NCI-H2196 treated with DMSO at 0.1 percent for 48 hours (cell line): ENCODE results near the gene LGR5.
"Not testable (repeated sequence)": the region's sequence is repeated elsewhere in the genome, so short reads cannot be mapped to it uniquely, and the experiment has no call there.

Experiments
- DNase-seq: peaks from one replicate; lab custom pipeline; 2025; ENCODE audit not compliant: unreplicated experiment; lab: John Stamatoyannopoulos, UW

Gene LGR5

DNA sequence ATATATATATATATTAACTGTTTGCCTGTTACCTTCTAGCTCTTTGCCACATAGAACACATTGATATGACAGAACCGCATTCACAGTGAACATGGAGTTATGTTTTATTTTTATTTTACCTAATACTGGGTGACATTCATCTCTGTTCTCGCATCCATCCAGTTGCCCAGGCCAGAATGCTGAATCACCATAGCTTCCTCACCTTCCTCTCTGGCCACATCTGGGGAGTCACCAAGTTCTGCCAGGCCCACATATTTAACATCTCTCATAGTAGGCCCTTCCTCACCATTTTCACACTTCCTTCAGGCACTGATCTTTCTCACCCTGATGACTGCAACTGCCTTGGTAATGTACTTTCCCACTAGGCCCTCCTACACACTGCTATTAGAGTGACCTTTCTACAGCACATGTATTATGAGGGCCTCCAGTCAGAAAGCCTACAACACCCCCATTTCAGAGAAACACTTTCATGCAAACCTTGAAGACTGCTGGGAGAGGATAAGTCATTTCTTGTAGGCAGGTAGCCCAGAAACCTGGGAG lies 106.8 kb downstream of the LGR5 start:
- no peak for DNase-seq

DNA sequence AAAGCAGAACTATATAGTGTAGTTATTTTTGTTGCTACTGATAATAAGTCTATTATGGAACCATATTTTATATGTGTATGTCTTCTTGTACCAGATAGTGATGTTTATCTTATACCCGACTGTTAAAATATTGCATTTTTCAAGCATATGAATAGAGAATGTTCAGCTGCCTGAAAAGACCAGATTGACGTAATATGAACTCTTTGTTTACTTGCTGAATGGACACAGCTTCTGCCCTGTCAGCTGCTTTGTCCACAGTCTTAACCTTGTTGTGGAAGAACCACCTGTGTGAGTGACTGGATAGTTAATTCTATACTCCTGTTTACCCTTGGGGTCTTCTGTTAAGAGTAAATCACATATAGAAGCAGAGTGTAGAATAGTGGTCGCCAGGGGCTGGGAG lies 109.3 kb downstream of the LGR5 start:
- no peak for DNase-seq

DNA sequence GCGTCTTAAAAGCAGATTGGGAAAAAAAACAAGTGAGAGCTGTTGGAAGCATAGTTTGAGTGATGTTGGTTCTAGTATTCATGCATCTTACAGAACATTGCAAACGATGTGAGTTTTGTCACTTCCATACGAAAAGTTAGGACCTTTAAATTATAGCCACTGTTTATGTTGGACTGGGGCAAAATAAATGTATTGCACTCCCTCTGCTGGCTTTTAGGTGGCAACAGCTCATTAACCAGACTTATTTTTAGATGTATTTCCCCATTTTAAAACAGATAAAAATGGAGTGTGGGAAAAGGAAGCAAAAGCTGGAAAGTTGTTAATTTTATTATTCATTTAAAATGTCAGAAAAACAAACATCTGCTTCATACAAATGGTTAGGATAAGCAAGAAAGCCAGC lies 111.9 kb downstream of the LGR5 start:
- DNase-seq: no peak

DNA sequence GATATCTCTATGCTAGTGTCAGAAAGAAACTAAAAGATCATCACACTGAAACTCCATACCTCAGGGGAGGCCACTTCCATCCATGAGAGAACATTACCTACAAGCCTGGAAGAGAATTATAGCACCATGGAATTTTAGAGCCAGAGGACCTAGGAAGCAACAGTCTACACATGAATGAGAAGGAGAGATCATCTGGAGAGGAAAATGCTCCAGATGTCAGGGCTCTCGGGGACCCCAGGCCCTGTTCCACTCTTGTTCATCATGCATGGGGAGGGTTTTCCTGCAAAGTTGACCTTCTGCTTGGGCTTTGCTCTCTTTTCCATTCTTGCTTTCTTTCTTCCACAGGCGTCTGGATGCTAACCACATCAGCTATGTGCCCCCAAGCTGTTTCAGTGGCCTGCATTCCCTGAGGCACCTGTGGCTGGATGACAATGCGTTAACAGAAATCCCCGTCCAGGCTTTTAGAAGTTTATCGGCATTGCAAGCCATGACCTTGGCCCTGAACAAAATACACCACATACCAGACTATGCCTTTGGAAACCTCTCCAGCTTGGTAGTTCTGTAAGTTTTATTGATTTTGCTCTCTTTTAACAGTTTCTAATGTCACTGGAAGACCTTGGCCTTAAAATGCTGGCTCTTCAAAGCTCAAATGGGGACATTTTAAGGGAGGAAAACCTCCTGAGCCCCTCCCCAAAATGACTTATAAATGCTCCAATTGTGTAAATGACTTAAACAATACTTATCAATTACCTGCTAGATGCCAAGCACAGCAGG lies 113.3 kb downstream of the LGR5 start:
- no peak for DNase-seq

DNA sequence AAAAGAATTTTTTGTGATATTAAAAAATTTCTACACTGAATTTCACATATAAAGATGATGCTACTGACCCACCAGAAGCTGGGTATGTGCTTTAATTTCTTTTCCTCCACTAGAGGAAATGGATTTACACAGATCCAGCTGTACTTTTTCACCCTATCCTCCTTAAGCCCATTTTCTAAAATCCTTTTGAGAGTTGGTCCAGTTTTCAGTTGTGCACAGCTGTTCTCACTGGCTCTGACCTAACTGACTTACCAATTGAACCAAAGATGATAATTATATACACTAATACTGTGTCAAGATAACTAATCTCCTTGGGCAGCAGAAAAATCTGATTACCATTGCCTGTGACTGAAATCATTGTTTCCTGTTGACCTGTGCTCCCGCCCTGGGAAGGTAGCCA lies 115.6 kb downstream of the LGR5 start:
- no peak for DNase-seq

DNA sequence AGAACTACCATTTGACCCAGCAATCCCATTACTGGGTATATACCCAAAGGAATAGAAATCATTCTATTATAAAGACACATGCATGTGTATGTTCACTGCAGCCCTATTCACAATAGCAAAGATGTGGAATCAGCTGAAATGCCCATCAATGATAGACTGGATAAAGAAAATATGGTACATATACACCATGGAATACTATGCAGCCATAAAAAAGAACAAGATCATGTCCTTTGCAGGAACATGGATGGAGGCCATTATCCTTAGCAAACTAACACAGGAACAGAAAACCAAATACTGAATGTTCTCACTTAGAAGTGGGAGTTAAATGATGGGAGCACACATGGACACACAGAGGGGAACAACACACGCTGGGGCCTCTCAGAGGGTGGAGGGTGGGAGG lies 116.2 kb downstream of the LGR5 start:
- DNase-seq: not testable (repeated sequence)

DNA sequence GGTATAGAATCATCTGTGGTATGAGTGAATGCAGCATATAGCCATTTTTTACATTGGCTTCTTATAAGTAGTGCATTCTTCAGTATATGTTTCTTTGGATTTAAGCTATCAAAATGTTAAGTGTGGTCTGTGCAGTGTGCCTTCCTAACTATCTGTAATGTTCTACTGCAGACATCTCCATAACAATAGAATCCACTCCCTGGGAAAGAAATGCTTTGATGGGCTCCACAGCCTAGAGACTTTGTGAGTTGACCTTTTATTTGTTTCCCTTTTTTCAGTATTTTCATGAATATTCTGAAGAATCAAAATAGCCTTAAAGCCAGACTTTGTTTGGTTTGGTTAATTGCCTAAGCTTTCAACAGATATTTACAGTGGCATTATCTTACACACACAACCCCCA lies 116.8 kb downstream of the LGR5 start:
- DNase-seq: no peak

DNA sequence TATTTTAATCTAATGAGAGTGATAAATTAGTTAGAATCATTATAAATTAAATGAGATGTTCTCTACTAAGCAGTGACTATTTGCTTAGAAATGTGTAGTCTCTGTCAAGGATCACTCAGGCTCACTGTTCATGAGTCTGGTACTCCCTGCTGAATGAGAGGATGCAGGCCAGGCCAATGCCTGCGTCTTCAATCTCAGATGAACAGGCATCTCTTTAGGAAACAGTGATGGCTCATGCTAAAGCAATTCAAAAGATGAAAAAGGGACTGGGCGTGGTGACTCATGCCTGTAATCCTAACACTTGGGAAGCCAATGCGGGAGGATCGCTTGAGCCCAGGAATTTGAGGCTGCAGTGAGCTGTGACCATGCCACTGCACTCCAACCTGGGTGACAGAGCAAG lies 117.3 kb downstream of the LGR5 start:
- DNase-seq: no peak

DNA sequence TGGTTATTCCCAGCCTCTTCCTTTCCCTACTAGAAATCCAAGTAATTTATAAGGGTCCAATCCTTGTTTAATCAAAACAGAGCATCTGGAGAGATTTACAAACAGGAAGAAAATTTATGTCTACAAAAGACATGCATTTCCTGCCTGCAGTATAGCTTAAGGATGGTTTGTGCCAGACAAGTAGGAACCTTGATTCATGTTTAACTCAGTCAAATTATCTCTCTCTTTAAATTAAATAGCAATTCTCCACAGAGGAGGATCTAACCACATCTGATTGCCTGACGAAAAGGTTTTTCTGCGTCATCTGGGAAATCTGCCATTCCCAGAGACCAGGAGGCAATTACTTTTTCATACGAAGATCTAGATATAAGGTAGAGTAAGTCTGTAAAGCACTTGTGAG lies 118.8 kb downstream of the LGR5 start:
- no peak for DNase-seq

DNA sequence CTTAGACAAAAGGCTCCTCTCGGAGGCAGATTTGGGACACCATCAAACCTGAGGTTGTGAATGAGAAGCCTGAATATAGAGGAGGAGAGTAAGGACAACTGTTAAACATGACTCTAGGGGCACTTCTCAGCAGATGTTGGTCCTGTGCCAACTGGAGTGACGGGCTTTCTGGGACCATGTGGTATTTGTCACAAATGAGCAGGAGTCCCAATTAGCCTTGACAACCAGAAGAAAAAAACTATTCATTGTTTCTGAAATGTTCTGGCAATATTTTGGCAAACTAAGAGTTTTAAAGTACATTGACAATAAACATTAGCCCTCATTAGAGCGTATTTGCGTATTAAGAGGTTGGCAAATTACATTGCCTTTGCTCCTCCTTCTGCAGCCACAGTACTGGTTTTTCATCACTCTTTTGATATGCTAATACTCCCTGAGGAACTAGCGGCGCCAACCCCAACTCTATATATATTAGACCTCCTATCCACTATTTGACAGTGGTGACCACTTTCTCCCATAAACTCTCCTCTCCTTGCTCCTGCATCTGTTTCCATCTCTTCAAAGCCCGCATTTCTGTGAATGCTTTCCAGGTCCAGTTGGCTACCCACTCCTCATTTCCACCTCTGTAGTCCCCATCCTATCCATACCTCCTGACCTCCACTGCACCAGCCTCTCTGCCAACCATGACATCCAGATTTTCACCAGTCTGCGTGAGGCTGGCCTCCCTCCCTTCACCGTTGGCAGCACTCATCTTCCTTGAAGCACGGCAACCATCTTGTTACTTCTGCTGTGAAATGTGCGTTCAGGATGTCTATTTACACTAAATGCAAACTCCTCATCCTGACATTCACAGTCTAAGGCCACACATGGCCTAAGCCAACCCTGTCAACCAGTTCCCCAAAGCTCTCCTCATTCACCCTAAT lies 123.3 kb downstream of the LGR5 start:
- no peak for DNase-seq

DNA sequence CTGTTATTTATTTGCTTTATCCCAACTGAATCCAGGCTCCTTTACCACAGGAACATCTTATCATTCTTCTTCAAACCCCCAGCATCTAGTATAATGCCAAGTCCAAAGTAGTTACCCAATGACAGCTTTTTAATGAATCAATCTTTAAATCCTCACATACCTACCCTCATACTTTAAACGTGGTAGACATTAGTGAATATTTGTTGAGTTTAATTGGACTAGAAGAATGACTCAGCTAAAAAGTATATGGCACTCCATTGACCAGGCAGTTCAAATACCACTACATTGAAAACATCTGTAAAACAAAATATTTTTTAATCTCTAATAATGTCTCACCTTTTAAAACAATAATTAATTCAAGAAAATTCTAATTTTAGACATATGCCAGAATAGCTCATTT lies 125.9 kb downstream of the LGR5 start:
- DNase-seq: no peak

DNA sequence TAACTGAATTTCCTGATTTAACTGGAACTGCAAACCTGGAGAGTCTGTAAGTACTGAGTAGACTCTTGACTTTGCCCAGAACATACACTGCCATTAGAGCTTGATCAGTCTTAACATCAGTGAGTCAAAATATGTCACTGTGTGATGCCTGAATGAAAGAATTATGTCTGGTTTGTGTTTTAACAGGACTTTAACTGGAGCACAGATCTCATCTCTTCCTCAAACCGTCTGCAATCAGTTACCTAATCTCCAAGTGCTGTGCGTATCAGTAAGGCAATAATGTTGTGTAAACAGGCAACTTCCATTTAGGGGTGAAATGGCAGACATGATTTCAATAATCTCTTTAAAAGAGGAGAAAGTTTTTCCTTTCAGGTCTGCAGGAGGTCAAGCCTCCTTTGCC lies 127.1 kb downstream of the LGR5 start:
- no peak for DNase-seq

DNA sequence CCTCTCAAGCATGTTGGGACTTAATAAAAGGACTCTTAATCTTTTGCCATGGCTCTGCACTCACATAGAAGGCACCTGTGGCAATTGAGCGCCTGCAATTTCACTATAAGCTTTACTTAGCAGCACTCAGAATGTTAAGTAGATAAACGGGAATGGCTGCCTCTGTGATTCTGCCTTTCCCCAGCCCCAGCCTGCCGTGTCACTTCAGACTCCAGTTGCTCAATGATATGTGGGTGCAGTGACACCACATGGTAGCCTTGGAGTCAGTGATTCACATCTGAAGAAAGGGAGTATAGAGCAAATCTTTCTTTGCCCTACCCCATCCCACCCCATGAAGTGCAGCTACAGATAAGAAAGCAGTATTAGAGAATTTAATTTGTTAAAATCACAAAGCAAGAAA lies 127.9 kb downstream of the LGR5 start:
- no peak for DNase-seq

DNA sequence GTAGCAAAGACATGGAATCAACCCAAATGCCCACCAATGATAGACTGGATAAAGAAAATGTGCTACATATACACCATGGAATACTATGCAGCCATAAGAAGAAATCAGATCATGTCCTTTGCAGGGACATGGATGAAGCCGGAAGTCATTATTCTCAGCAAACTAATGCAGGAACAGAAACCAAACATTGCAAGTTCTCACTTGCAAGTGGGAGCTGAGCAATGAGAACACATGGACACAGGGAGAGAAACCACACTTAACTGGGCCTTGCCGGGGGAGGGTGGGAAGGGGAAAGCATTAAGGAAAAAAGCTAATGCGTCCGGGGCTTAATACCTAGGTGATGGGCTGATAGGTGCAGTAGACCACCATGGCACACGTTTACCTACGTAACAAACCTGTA lies 130.3 kb downstream of the LGR5 start:
- not testable (repeated sequence) for DNase-seq

DNA sequence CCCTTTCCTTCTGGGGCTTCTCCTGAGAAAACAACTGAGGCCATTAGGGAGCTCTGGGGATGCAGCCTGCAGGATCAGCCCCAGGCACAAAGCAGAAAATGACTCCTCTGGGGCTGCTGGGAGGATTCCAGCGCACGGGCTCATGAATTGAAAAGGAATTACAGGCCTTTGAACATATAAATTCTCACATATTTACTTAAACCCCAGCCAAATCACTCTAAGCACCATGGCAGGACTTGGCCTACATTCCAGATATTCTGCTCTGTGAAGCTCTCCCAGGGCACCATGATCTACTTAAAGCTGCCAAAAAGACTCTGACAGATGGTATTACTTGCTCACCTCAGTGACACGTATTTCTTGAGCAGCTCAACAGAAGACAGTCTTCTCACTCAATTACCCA lies 136.9 kb downstream of the LGR5 start:
- no peak for DNase-seq

DNA sequence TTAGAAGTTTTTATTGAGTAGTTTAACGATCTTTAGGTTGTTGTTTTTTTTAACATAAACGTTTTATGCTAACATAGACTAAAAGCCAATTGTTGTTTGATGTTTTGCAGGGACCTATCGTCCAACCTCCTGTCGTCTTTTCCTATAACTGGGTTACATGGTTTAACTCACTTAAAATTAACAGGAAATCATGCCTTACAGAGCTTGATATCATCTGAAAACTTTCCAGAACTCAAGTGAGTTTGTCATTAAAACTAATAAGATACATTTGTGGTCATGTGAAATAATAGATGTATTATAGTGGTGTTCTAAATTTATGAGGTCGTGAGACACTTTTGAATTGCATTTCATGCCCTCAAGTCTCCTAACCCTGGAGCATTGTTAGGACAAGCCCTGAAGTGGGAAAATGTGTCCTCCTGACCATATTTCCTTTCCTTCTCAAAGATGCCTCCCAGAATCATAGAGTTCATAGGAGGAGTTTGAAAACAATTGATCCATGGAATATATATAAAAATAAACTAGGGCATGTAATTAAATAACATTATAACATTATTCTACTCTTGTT lies 139.2 kb downstream of the LGR5 start:
- DNase-seq: no peak

DNA sequence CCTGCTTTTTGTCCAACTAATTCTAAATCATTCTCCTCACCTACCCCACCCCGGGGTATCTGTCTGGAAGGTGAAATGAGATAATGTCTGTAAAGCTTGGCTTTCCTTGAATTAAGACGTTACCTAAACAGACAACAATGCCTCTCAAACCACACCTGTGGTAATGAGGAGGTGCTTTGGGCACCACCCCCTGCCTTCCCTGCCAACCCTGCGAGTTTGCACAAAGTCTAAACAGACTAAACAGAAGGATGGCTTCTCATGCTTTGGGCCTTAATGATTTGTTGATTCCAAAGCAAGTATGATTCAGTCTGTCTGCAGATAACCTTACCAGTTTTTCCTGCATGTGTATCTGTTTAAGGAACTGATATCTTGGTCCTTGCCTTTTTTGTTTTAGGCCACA lies 141.6 kb downstream of the LGR5 start:
- DNase-seq: no peak

DNA sequence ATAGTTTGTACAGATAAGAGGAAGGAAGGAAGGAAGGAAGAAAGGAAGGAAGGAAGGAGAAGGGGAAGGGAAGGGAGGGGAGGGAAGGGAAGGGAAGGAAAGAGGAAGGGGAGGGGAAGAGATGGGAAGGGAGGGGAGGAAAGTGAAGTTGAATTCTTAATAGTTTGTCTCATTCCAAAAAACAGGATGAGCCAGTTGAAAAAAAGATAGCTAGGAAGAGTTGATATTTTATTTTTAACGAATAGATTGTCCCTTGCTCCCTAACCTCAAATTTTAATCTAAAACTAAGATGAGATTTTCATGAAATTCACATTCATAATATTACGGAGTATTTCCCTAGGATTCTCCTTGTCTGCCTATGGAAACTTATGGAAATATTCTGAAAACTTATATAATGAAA lies 143.3 kb downstream of the LGR5 start:
- no peak for DNase-seq

DNA sequence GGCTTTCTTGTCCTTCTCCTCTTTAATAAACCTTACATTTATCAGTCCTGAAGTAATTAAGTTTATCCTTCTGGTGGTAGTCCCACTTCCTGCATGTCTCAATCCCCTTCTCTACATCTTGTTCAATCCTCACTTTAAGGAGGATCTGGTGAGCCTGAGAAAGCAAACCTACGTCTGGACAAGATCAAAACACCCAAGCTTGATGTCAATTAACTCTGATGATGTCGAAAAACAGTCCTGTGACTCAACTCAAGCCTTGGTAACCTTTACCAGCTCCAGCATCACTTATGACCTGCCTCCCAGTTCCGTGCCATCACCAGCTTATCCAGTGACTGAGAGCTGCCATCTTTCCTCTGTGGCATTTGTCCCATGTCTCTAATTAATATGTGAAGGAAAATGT lies 144.8 kb downstream of the LGR5 start:
- DNase-seq: no peak

DNA sequence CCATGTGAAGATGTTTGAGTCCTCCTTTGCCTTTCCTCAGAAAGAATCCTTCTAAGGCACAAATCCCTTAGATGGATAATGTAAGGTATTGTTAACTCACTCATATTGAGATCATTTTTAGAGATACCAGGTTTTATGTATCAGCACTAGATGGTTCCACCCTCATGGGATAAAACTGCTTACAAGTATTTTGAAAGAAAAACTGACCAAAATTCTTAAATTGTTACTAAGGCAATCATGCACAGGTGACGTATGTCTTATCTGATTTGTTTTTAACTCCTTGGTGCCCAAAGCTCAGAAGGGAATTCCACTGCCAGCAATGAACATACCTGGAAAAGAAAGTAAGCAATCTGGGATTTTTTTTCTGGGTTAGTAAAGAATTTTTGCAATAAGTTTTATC lies 145.6 kb downstream of the LGR5 start:
- DNase-seq: no peak

DNA sequence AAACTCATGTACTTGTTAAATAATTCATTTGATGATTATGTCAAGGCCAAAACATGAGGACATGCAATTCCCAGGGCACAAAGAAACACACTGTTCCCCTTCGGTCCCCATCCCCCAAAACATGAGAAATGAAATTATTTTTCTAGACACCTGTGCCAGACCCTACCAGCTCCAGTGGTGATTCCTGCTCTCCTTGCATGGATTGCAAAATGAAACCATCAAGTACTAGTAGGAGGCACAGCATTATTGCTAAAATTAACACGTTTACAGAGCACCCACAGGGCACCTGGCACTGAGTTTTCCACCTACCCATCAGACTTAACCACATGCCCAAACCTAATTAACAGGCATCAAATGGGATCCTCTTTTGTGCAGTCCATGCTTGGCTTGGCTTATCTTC lies 147.4 kb downstream of the LGR5 start:
- DNase-seq: no peak

DNA sequence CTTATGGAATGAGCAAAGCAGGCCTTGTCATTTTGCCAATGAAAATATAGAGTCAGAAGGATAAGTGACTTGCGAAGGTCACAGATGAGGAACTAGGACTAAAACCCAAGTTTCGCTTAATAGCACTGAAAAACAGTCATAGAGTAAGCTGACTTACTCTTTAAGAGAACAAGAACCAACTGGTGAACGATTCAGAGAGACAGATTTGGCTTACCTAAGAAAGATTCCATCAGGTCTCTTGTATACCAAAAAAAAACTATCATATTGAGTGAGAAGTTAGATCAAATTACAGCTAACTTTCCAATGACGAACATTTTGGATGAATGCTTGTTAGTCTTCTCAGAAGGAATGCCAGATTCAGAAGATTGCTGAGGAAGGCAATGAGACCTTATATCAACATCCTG lies 149.9 kb downstream of the LGR5 start:
- no peak for DNase-seq
